GM18870 (cell line): Measurements from ENCODE around the gene MRPL28.
"Not testable (repeated sequence)": the region's sequence is repeated elsewhere in the genome, so short reads cannot be mapped to it uniquely, and the experiment has no call there.

Experiments
- ATAC-seq: cut with Tn5 transposase; IDR thresholded peaks from one replicate; pipeline ENCODE4 v1.9.1; 2021; ENCODE audit warnings: moderate library complexity; ENCODE audit not compliant: unreplicated experiment

The MRPL28 gene

DNA sequence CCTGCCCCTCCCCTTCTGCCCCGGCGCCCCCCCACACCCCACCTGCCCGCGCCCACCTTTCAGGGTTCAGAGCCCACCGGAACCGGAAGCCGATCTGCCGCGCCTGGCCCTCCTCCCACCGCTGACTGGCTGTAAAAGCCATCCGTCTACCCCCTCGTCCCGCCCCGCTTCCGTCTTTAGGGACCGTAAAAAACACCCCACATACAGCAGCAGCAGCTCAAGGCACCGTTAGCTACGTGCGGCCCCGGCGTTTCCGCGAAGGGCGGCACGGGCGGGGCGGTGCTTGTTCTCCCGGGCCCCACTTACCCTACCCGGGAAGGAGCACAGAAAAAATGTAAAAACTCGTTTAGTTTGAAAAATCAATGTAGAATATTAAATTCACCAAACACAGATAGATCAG lies at the start of gene MRPL28:
MRPL28 (minus strand) TSS at position 96 of the 400 bp plus-strand sequence. CDS start 320 bp downstream, outside the sequence.
- peak; percentile 63 for ATAC-seq

DNA sequence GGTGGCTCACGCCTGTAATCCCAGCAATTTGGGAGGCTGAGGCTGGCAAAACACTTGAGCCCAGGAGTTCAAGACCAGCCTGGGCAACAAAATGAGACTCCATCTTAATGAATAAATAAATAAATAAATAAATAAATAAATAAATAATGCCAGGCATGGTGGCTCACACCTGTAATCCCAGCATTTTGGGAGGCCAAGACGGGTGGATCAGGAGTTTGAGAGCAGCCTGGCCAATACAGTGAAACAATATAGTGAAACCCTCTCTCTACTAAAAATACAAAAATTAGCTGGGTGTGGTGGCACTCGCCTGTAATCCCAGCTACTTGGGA lies 44.8 kb upstream of the MRPL28 start:
- not testable (repeated sequence) for ATAC-seq

DNA sequence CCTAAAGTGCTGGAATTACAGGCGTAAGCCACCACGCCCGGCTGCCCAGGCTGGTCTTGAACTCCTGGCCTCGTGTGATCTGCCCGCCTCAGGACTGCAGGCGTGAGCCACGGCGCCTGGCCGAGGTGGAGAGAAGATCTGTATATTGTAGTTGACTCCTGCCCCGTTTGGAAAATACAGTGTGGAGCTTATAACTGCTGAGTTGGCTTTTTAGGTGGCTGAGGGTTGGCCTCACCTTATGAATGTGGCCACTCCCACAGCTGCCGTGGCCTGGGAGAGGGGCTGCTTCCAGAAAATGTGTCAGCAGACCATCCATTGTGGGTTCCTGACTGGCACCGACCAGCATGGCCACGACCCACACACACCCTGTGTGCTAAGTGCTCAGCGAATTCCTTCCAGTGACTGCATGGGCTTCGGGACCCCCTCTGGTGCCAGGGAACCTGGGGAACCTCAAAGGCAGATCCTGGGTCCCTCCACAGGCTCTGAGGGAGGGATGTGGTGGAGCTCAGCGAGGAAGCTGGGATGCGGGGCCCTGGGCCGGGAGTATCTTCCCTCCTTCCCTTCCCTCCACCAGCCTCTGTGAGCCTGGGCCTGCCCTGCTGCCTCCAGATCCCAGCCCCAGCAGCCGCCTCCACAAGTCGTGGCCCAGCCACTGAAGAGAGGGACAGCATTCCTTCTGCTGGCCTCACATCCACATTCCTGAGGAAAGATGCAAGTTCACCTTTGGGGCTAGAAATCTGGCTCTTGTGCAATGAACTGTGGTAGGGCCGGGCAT lies 44.2 kb upstream of the MRPL28 start:
- no peak for ATAC-seq

DNA sequence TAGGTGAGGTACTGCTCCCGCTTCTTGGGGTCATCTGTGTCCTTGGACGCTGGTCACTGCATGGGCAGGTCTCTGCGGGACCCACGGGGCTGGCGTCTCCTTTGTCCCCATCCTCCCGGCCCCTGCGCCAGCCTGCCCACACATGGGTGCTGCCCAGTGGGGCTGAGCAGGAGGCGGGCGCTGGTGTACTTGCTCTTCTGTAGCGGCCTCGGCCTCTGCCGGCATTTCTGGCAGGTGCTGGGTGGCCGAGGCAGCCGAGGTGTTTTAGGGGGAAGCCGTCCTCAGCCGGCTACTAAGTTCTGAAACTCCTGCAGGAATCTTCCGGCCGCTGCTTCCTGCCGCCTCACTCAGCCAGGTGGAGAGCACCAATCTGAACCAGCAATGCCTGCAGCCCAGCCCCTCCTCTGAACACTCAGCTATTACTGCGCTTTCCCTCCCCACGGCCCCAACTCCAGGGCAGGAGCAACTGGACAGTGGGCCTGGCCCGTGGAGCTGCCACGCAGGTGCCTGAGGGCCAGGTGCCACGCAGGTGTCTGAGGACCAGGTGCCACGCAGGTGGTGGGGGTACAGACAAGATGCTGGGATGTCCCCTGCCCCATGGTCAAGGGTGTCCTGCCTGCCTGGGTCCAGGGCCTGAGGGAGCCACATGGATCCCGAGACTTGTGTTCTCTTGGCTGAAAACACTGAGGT lies 41.4 kb upstream of the MRPL28 start:
- no peak for ATAC-seq

DNA sequence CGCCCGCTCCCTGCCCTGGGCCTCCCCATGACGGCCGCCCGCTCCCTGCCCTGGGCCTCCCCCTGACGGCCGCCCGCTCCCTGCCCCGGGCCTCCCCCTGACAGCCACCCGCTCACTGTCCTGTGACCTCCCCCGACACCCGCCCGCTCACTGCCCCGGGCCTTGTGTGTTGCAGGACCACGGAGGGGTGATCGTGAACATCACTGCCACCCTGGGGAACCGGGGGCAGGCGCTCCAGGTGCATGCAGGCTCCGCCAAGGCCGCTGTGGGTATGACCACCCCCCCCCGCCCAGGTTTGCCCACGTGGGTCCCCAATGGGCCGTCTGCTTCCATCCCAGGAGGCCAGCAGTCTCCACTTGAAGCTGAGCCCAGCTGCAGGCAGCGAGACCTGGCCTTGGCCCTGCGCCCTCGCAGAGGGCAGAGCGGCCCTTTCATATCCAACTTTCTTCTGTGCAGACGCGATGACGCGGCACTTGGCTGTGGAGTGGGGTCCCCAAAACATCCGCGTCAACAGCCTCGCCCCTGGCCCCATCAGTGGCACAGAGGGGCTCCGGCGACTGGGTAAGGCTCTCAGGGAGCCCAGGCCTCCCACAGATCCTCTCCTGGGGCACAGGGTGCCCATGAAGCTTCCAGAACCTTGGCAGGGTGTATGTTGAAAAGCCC lies 40.3 kb upstream of the MRPL28 start:
- no peak for ATAC-seq

DNA sequence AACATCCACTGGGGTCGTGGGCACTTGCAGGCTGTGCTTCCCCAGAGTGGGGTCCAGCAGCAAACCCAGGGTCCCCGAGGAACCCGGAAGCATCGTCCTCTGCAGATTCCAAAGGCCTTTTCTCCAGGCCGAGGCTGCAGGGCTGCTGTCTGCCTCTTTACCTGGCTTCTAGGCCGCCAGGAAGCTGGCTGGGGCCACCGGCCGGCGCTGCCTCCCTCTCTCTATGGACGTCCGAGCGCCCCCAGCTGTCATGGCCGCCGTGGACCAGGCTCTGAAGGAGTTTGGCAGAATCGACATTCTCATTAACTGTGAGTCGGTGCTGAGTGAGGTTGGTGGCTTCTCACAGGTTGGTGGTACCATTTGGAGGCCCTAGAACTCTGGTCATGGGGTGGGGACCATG lies 36.9 kb upstream of the MRPL28 start:
- no peak for ATAC-seq

DNA sequence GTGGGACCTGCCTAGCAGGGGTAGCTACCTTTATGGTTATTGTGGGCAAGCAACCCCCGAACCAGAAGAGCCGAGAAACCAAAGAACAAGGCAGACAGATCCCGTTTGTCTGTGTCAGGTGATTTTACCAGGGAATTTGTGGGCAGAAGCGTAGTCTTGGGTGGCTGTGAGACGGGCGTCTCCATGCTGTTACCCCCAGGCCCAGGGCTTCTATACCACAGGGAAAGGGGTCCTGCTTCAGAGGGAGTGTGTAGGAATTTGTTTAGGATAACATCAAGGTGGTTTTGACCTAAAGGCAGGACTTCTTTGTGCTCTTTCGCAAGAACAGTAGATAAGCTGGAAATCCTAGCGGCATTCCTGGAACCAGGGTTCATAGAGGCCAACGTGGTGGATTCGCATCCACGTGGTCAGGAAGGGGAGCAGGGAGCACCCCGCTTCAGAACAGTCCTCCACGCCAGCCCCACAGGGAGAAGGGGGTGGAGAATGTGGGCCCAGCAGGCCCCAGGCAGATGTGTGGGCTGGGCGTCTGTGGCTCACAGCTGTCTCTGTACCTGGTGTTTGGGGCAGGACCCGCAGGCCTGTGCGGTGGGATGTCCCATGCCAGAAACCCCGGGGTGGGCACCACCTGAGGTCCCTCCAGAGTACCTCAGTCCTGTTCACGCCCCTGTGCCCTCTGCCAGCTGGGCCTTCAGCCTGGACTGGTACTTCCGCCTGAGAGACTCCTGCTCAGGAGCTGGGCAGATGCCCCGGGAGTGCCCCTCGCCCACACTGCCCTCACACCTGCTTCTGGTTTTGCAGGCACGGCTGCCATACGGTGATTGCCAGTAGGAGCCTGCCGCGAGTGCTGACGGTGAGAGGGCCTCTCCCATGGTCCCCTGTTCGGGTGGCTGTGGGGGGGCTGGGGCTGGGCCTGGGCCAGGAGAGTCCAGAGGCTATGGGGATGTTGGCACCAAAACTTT lies 35.5 kb upstream of the MRPL28 start:
- ATAC-seq, result no peak

DNA sequence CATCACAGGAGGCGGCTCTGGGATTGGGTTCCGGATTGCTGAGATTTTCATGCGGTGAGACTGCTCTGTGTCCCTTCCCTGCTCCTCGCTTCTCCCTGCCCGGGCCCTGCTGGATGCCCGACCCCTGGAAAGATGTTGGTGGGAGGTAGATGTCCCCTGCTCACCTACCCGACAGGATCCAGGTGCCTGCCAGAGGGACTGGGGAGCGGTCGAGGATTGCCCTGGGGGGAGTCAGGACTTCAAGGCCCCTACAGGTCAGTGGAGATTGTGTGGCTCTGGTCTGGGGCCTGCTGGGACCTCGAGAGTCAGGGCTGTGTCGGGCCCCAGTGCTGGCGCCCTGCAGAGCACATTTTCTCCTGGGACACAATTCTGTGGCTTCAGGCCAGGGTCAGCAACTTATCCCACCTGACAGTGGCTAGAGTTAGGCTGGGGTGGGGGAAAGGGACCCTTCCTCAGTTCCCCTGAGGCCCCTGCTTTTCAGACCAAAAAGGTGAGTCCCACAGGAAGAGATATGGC lies 34.7 kb upstream of the MRPL28 start:
- ATAC-seq, result no peak

DNA sequence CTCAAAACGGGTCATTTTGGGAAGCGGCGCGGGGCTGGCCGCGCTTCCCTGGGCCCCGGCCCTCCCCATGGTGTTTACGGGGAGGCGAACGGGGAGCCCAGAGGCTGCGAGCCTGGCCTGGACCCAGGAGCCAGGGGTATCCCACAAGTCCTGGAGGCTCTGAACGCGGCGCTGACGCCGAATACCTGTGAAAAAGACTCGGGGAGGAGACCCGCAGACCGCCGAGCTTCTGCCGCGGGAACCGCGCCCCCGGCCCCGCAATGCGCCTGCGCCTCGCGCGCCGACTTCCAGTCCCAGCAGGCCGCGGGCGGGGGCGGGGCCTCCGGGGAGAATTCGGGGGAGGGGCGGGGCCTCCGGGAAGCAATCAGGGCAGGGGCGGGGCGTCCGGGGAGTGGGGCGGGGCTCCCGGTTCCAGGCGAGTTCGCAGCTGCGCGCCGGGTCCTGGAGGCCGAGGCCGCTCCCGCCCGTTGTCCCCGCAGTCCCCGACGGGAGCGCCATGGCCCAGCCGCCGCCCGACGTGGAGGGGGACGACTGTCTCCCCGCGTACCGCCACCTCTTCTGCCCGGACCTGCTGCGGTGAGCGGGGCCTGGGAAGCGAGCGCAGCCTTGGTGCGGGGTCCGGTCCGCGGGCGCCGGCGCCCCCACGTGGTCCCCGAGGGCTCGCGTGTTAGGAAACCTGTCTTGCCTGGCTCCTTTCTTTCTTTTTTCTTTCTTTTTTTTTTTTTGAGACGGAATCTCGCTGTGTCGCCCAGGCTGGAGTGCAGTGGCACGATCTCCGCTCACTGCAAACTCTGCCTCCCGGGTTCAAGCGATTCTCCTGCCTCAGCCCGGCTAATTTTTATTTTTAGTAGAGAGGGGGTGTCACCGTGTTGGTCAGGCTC lies 31.4 kb upstream of the MRPL28 start, which contains the start of gene DECR2:
DECR2 (plus strand) TSS at position 418 of the 881 bp plus-strand sequence; CDS start at position 497, 79 bp downstream.
- peak; percentile 41 for ATAC-seq

DNA sequence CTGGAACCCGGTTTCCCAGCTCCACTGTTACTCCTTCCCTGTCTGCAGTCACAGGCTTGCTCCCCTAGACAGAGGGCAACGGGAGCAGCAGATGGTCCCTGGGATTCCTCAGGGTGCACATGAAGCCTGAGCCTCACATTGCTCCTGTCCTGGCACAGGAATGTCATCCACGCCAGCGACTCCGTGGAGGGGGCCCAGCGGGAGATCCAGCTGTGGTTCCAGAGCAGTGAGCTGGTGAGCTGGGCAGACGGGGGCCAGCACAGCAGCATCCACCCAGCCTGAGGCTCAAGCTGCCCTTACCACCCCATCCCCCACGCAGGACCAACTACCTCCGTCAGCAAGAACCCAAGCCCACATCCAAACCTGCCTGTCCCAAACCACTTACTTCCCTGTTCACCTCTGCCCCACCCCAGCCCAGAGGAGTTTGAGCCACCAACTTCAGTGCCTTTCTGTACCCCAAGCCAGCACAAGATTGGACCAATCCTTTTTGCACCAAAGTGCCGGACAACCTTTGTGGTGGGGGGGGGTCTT lies 29.8 kb upstream of the MRPL28 start:
- no peak for ATAC-seq

DNA sequence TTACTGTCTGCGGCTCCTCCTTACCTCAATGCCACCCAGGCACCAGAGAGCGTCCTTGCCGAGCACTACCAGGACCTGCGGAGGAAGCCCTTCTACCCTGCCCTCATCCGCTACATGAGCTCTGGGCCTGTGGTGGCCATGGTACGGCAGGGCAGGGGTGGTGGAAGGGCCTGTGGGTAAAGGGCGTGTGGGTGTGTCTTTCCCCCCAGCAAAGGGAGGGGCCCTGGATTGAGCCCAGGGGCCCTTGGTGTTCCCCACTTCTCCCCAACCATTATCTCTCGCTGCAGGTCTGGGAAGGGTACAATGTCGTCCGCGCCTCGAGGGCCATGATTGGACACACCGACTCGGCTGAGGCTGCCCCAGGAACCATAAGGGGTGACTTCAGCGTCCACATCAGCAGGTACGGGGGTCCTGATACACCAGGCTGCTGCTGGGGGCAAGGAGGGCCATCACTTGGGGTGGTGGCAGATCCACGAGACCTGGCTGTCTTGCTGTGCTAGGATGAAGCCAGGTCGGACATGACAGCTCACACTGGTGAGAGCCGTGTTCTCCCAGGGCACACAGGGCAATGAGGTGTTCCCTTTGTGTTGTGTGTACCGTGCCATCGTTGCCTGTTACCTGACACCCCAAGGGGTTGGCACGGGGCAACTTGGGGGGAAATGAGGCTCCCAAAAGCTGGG lies 29.1 kb upstream of the MRPL28 start:
- ATAC-seq, result no peak

DNA sequence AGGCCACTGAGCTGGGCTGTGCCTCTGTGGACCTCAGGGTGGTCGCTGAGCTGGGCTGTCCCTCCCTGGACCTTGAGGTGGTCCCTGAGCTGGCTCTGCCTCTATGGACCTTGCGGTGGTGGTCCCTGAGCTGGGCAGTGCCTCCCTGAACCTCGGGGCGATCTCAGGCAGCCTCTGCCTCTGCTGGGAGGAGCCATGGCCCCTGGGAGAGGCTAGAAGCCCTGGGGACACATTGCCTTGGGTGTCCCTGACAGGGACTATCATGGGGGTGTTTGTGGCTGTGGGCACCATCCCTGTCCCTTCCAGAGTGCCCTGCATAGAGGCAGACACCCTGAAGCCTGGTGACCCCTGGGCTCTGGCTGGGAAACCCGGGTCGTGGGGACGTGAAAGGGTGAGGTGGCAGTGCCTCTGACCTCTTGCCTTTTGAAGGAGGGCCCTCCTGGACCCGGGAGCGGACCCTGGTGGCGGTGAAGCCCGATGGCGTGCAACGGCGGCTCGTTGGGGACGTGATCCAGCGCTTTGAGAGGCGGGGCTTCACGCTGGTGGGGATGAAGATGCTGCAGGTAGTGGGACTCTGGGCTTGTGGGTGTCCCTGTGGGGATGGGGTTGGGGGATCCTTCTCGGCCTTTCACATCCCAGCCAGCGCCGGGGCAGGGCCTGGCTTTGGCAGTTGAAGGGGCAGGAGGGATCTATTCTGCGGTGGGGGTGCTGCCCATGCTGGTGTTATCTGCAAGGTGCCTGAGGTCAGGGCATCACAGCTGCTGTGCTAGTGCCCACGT lies 28.4 kb upstream of the MRPL28 start:
- no peak for ATAC-seq

DNA sequence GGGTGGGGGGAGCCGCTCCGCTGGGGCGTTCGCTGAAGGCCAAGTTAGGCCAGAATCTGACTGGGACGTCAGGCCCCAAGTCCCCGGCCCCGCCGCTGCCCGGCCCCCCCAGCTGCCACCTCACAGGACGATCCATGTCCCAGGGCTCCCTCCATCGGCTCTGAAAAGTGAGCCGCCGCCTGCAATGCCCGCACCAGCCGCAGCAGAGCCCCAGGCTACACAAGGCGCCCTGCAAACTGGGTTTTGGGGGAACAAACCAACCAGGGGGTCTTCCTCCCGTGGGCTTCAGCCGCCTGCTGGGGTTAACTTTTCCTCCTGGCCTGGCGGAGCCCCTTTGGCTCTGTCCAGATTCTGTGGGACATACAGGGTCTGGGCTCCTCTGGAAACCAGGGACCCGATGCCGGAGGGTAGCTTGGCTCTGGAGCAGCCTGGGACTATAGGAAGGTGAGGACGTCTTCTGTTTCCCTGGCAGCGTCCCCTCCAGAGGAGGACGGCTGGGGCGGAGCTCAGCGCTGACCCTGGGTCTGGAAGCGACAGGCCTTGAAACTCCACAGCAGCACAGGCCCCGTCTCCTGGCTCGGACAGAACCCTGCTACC lies 27.5 kb upstream of the MRPL28 start:
- no peak for ATAC-seq

DNA sequence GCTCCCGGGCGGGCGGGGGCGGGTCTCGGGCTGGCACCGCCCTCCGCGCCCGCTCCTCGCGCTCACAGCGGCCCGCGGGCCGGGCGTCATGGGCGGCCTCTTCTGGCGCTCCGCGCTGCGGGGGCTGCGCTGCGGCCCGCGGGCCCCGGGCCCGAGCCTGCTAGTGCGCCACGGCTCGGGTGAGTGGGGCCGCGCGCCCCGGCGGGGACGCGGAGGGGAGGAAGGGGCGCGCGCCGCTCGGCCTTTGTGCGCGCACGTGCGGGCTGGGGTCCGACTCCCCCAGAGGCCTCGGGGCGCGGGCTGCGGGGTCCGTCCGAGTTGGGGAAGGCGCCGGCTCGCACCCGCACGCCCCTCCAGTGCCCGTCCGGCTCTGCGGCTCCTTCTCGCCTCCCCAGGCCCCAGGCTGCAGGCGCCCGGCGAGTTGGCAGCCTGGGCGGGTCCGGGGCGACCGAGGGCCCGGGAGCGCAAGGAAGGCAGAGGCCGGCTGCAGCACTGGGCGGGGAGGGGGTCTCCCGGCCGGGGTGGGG lies 26.9 kb upstream of the MRPL28 start, which contains the start of gene NME4:
NME4 (plus strand) TSS at position 65 of the 527 bp plus-strand sequence; CDS start at position 89, 24 bp downstream.
- no peak for ATAC-seq

DNA sequence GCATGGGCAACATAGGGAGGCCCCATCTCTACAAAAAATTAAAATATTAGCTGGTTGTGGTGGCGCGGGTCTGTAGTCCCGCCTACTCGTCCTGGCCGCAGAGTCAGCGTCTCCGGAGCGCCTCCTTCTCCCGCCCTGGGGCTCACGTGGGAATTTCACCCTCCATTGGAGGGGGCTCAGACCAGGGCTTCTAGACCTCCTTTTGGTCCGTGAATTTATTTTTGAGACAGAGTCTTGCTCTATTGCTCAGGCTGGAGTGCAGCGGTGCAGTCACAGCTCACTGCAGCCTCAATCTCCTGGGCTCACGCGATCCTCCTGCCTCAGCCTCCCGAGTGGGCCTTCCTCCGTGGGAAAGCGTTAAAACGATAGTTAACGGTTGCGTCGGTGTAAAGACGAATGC lies 26.3 kb upstream of the MRPL28 start:
- ATAC-seq, result no peak

DNA sequence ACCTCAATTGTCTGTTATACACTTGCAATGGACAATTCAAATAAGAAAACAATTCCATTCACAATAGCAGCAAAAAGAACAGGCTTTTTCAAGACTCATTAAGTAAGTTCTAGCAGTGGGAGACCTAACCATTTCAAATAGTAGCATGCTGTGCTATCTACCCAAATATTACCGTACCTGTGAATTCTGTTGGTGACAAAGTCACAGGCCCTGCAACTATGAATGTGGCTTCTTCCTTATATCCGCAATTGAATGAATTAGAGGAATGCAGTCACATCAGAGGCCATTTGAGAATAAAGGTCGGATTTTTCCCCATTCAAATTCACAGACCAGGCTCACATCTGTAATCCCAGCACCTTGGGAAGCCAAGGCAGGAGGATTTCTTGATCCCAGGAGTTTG lies 25.9 kb upstream of the MRPL28 start:
- ATAC-seq, result no peak

DNA sequence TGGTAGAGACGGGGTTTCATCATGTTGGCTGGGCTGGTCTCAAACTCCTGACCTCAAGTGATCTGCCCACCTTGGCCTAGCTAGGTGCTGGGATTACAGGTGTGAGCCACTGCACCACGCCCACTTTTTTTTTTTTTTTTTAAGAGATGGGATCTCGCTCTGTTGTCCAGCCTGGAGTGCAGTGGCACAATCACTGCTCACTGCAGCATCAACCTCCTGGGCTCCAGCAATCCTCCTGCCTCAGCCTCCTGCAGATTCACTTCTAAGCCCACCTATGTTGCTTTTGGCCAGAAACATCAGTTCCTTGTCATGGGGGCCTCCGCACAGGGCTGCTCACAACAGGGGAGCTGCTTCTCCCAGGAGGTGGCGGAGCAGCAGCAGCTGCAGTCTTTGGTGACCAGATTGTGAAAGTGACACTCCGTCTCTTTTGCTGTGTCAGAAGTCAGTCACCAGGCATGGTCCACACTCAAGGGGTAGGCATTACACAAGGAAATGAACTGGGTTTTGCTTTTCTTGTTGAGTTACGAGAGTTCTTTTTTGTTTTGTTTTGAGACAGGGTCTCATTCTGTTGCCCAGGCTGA lies 22.2 kb upstream of the MRPL28 start:
- ATAC-seq, result no peak
